ENCODE measurements around the gene ACLY. TPM values are rescaled to one million over a fixed set of nuclear protein-coding genes. Genes with fewer than 3 reads are reported as not detected.

Gene ACLY
- total and polyA plus RNA-seq, 10 of the 15 experiments (the other 5 are each of a cell fraction or from before 2014, with no cell fraction given) = 32.6 to 224 (median 114) TPM

DNA sequence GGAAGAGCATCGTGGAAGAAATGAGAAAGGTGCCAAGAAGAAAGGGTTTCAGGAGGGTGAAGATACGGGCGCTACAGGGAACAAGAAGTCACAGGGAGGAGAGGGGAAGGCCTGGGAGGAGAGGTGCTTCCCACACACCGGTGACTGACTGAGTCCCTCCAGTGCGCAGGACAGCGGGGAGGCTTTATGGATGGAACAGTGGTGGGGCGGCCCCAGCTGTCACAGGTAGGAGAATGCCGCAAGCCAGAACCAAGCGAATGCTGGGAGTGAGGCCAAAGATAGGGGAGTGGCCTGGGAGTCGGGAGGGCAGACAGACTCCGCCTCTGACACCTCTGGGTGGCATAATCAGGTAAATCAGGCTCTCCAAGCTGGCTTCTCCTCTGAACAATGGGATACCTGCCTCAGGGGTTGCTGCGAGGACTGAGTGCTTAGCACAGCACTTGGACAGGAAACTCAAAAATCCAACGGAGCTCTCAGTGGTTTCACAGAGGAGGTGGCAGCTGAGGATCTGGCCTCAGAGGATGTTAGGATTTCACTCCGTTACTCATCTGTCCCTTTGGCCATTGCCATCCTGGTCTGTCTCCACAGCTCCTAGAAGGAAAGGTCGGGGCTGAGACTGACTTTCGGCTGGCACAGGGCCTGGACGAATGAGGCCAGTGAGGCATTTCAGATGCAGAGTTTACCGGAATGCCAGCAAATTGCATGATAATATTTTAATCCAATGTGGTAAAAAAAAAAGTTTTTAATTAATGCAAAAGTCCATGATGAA is 47.1 kb upstream of the ACLY start (continued):
- TF ChIP-seq PKNOX1 (IDR thresholded peaks at IDR 0.05) (no peak), MTA2 (IDR thresholded peaks at IDR 0.05; ENCODE audit: low read depth) (no peak), SUZ12 (IDR thresholded peaks at IDR 0.05; ENCODE audit: unreplicated experiment) (no peak), TARDBP (IDR thresholded peaks at IDR 0.05; ENCODE audit: borderline replicate concordance) (no peak), CREB1 (IDR thresholded peaks at IDR 0.05; ENCODE audit: low read depth) (no peak), MLLT1 (IDR thresholded peaks at IDR 0.05) (0 out of 2 replicates have a peak, but pooled peaks have one; percentile 50), NFIC (IDR thresholded peaks at IDR 0.05; ENCODE audit: low read depth, low read length) (no peak), NRF1 (conservative IDR thresholded peaks at IDR 0.05; ENCODE audit: low read depth, low read length) (0 out of 2 replicates have a peak, but pooled peaks have one; percentile 15), CHD2 (IDR thresholded peaks at IDR 0.05; ENCODE audit: borderline replicate concordance, low read depth, low read length) (no peak), RB1 (IDR thresholded peaks at IDR 0.05; ENCODE audit: borderline replicate concordance) (0 out of 2 replicates have a peak, but pooled peaks have one; percentile 22), SPI1 (IDR thresholded peaks at IDR 0.05; ENCODE audit: borderline replicate concordance, insufficient read depth, low read depth, low read length) (no peak), NR2C1 (IDR thresholded peaks at IDR 0.05) (no peak), BACH1 (IDR thresholded peaks at IDR 0.05; ENCODE audit: borderline replicate concordance) (no peak), SMAD1 (IDR thresholded peaks at IDR 0.05; ENCODE audit: low read depth, partially characterized antibody) (no peak), EED (IDR thresholded peaks at IDR 0.05; ENCODE audit: low read depth) (peak; percentile 37; the same call in 1 of the 2 replicates), MYB (IDR thresholded peaks at IDR 0.05; ENCODE audit: borderline replicate concordance, low read depth, low read length) (no peak), TAF1 (IDR thresholded peaks at IDR 0.05; ENCODE audit: borderline replicate concordance, low read depth, low read length) (no peak)
- TF ChIP-seq, protein P1, sequence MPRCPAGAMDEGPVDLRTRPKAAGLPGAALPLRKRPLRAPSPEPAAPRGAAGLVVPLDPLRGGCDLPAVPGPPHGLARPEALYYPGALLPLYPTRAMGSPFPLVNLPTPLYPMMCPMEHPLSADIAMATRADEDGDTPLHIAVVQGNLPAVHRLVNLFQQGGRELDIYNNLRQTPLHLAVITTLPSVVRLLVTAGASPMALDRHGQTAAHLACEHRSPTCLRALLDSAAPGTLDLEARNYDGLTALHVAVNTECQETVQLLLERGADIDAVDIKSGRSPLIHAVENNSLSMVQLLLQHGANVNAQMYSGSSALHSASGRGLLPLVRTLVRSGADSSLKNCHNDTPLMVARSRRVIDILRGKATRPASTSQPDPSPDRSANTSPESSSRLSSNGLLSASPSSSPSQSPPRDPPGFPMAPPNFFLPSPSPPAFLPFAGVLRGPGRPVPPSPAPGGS (IDR thresholded peaks at IDR 0.05; ENCODE audit: borderline replicate concordance, insufficient read depth, low read depth, low read length, poor library complexity, severe bottlenecking) = no peak
- TF ChIP-seq, protein P2, sequence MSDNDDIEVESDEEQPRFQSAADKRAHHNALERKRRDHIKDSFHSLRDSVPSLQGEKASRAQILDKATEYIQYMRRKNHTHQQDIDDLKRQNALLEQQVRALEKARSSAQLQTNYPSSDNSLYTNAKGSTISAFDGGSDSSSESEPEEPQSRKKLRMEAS (IDR thresholded peaks at IDR 0.05; ENCODE audit: low read depth, low read length) = no peak
- TF ChIP-seq, protein P3, sequence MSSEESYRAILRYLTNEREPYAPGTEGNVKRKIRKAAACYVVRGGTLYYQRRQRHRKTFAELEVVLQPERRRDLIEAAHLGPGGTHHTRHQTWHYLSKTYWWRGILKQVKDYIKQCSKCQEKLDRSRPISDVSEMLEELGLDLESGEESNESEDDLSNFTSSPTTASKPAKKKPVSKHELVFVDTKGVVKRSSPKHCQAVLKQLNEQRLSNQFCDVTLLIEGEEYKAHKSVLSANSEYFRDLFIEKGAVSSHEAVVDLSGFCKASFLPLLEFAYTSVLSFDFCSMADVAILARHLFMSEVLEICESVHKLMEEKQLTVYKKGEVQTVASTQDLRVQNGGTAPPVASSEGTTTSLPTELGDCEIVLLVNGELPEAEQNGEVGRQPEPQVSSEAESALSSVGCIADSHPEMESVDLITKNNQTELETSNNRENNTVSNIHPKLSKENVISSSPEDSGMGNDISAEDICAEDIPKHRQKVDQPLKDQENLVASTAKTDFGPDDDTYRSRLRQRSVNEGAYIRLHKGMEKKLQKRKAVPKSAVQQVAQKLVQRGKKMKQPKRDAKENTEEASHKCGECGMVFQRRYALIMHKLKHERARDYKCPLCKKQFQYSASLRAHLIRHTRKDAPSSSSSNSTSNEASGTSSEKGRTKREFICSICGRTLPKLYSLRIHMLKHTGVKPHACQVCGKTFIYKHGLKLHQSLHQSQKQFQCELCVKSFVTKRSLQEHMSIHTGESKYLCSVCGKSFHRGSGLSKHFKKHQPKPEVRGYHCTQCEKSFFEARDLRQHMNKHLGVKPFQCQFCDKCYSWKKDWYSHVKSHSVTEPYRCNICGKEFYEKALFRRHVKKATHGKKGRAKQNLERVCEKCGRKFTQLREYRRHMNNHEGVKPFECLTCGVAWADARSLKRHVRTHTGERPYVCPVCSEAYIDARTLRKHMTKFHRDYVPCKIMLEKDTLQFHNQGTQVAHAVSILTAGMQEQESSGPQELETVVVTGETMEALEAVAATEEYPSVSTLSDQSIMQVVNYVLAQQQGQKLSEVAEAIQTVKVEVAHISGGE (CRISPR knock-in tag; IDR thresholded peaks at IDR 0.05) = no peak
- TF ChIP-seq, protein P4, sequence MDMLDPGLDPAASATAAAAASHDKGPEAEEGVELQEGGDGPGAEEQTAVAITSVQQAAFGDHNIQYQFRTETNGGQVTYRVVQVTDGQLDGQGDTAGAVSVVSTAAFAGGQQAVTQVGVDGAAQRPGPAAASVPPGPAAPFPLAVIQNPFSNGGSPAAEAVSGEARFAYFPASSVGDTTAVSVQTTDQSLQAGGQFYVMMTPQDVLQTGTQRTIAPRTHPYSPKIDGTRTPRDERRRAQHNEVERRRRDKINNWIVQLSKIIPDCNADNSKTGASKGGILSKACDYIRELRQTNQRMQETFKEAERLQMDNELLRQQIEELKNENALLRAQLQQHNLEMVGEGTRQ (IDR thresholded peaks at IDR 0.05; ENCODE audit: borderline replicate concordance, low read depth, low read length) = no peak

All from GM12878 (cell line).